ENCODE results near the gene CCNI.
"Not testable (repeated sequence)": the region's sequence is repeated elsewhere in the genome, so short reads cannot be mapped to it uniquely, and the experiment has no call there.

CCNI gene, protein sequence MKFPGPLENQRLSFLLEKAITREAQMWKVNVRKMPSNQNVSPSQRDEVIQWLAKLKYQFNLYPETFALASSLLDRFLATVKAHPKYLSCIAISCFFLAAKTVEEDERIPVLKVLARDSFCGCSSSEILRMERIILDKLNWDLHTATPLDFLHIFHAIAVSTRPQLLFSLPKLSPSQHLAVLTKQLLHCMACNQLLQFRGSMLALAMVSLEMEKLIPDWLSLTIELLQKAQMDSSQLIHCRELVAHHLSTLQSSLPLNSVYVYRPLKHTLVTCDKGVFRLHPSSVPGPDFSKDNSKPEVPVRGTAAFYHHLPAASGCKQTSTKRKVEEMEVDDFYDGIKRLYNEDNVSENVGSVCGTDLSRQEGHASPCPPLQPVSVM

DNA sequence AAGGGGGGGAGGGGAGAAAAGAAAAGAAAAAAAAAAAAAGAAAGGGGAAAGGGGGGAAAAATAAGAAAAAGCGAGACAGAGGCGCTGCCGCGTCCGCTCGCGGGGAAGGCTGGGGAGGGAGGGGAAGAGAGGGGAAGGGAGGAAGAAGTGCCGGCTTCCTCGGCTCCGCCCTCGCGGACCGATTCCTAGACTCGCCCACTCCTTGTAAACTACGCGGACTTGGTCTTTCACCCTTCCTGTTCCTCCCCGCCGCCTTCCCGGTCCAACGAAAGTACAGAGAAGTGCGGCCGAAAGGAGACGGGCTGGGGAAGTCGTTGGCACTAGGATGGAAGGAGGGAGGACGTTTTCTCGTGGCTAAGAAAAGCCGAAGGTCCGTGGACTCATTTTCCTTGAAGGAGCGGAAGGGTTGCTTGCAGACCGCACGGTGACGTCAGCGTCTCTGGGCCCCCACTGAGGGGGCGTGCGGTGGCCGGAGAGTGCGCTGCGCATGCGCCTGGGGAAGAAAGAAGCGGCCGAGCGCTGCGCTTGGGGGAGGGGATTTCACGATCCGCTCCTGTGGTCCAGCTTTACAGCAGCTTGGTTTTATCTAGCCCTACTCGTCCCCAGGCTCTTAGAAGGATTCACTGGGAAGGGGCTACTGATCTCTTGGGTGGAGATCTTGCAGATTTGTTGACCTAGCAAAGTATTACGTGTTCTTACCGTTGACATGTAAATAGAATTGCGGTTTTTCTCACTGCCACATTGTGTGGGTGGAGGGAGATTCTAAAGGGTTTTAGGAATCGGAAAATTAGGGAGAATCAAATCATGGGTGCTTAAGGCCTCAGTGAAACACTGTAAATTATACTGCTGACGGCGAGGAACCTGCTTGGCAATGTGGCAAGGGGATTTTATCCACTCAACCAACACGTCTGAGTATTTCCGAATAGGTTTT, at the start of gene CCNI:
Gene CCNI (minus strand): TSS at position 121 of the 931 bp plus-strand sequence. CDS start 9,627 bp downstream, outside the sequence.
- peak; percentile 96 for DNase-seq (ENCODE audit: low read depth)

DNA sequence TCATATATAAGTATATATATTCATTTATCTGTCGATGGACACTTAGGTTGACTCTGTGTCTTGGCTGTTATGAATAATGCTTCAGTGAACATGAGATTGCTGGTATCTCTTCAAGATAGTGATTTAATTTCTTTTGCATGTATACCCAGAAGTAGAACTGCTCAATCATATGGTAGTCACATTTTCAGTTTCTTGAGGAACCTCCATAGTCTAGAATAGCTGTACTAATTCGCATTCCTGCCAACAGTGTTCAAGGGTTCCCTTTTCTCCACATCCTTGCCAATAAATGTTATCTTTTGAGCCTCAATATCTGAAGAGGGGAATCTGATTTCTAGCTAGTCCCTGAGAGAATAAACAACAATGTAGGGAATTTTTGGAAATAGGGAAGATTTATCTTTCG, 48.8 kb upstream of the CCNI start:
- DNase-seq (ENCODE audit: low read depth) = no peak

DNA sequence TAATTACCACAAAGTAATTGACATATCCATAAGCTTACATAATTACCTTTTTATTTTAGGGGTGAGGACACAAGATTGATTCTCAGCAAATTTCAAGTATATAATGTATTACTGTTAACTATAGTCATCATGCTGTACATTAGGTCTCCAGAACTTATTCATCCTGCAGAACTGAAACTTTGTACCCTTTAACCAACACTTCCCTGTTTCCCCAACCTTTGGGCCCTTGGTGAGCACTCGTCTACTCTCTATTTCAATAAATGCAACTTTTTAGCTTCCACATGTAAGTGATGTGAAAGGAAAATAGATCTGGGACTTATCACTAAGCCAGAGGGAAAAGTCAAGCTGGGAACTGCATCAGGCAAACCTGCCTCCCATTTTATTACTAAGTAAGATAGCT, 47.6 kb upstream of the CCNI start:
- no peak for DNase-seq (ENCODE audit: low read depth)

DNA sequence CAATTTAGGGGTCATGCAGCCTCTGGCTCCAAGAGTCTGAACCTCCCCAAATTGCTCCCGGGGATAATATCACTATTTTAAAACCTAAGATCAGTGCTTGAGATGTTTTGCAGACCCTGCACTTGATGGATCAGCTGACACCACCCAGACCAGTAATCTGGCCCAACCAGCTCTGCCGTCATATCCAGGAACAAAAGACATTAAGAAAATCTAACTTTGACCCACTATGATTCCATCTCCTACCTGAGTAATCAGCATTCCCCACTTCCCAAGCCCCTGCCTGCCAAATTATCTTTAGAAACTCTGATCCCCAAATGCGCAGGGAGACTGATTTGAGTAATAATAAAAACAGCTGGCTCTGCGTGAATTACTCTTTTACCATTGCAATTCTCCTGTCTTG, 46.9 kb upstream of the CCNI start:
- no peak for DNase-seq (ENCODE audit: low read depth)

DNA sequence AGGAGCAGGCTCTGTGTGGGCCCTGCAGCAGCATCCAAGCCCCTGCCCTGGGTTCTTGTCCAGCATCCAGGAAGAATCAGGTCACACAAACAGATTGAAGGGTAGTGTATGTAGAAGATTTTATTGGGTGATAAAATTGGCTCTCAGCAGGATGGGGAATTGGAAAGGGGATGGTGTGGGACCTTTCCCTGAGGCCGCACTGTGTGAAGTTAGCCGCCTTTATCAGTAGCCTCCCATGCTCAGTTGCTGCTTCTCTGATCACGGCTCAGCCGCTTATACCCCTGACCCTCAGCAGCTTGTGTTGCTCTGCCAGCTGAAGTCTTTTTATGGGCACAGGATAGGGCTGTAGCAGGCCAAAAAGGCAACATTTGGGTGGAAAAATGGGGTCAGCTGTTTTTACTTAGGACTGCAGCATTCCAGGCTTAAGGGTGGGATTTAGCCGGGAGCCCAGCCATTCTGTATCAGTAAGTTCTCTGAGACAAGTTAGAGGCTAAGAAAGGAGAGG, 46.0 kb upstream of the CCNI start:
- no peak for DNase-seq (ENCODE audit: low read depth)

DNA sequence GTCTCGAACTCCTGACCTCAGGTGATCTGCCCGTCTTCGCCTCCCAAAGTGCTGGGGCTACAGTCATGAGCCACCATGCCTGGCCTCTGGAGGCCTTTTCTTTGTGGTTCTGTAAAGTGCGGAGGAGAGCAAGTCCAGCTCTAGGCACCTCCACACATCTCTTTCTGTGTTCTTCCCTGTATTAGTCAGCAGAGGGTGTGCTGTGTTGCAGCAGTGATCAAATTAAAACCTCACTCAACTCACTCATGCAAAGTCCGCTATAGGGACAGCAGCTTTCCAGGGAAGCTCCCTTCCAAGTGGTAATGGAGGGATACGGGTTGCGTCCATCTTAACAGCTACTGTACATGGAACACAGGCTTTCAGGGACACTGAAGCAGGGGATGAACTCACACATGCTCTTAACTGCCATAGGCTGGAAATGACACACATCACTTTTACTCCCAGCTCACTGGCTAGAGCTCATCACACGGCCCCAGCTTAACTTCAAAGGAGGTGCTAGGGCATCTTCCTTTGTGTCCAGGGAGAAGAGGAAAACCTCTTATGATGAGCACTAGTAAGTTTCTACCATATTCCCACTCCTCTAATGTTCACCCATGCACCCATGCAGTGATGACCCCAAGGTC, 45.2 kb upstream of the CCNI start:
- no peak for DNase-seq (ENCODE audit: low read depth)

DNA sequence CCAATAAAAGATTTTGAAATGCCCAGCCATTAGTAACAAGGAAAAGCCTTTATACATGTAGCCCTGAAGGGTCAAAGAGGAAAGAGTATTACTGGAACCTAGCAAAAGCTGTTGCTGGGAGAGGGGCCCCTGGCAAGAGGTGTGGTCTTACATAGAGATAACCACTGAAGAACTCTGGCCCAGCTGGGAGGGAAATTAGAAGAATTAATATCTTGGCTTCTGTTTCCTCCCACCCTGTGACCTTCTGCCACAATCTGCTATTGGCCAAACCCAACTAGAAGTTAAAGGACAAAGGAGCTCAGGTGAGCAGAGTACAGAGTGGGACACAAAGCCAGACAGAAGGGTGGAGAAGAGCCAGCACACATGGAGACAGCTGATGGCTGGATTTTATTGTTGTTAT, 41.9 kb upstream of the CCNI start:
- DNase-seq (ENCODE audit: low read depth) = no peak

DNA sequence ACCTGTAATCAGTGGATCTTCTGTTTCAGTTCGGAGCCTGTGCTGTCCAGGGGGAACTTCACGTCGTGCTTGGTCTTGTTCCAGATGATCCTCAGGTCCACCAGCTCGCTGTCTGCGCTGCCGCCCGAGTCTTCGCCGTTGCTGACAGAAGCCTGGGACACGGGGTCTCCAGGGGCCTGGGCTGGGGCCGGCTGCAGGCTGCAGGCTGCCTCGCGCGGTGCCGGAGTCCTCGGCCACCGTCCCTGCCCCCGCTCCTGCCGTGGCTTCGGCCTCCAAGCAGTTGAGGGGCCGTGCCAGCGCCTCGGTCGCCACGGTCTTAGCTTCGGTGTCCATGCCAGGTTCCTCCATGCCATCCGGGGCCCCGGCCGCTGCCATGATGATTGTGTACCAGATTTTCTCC, 37.3 kb upstream of the CCNI start:
- no peak for DNase-seq (ENCODE audit: low read depth)

DNA sequence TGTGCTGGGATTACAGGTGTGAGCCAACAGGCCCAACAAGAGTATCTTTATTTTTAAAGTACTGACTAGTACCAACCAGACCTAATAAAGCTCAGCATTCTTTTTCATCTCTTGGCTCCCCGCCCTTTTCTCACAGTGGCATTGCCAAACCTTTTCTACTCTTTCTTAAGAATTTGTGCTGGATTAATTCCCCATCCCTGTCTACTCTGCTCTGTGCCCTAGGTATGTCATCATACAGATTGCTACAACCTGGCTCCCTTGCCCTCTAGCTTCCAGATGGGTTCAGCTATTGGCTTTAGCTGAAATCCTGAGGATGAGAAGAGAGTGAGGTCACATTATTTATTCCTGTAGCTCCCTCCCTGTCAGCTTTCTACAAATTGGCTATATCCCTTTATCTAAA, 34.9 kb upstream of the CCNI start:
- no peak for DNase-seq (ENCODE audit: low read depth)

DNA sequence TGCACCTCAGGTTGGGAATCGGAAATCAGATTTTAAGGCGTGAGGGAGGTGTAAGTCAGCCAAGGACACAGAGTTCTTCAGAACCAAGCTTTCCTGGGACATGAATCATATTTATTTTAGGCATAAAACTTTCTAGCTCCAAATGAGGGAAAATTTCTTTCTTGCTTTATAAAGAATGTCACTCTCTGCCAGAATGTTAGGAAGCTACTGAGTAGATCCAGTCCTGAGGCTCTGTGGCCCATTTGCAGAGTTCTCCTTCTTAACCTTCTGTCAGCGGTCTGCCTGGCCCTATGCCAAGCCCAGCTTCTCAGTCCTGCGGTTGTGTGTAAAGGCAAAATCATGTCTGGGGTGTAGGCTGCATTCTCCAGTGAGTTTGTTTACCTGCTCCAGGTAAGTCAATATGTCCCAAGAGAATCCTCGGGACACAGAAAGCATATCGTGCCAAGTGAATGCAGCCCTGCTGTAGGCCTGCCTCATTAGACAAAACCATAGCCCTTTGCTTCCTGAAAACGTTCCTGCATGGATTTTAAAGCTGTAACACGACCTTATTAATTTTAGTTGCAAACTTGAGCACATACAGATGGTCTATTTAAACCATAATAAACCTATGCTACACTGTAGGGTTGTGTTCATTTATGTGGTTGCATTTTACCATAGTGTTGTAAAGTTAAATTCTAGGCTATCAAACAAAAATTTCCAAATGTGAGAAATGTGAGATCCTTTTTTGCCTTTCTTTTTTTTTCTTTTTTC, 29.2 kb upstream of the CCNI start:
- peak; percentile 36 for DNase-seq (ENCODE audit: low read depth)

DNA sequence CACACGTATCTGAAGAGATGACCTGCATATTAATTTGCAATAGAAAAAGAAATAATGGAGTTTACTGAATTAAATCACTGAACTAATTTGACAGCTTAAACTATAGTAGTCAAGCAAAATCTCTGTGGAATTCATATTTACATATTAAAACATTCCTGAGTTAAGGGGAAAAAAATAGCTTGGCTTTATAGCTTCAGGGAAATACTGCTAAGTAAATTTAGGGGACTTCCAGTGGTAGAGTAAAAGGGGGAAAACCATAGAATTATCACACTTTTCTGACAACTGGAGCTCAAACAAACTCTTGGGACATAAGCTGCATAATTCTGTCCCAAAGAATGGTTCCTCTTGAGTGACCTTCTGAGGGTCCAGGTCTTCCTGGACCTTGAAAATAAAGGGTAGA, 28.6 kb upstream of the CCNI start:
- DNase-seq (ENCODE audit: low read depth) = no peak

DNA sequence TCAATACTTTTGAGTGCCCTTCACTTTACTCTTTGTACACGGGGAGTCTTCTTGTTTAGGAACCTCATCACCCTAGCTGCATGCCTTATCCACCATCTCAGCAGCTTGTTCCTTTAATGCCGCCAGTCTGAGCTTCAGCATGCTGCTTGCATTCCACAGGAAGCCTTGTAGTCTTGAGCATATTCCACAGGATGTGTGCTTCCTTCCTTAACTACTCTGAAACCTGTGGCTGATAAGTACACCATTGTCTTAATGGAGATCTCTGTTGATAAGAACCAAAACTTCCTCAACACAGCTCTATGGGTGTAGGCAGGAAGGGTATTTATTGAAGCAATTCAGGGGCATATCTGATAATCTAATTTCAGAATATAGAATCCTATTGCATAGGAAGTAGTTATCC, 24.4 kb upstream of the CCNI start:
- DNase-seq (ENCODE audit: low read depth) = peak; percentile 21

DNA sequence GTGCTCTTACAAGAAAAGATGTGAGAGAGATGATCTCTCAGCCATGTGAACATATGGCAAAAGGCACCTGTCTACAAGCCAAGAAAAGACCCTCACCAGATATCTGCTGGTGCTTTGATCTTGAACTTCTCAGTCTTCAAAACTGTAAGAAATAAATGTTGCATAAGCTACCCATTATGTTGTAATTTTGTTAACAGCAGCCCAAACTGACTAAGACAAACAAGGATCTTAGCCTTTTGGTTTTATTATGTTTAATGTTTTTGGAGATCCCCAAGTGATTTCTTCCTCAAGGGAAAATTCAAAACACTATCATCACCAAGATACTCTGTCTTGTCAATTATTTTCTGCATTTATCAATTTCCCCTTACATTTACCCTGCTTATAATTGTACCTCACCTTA, 21.8 kb upstream of the CCNI start:
- DNase-seq (ENCODE audit: low read depth) = no peak

DNA sequence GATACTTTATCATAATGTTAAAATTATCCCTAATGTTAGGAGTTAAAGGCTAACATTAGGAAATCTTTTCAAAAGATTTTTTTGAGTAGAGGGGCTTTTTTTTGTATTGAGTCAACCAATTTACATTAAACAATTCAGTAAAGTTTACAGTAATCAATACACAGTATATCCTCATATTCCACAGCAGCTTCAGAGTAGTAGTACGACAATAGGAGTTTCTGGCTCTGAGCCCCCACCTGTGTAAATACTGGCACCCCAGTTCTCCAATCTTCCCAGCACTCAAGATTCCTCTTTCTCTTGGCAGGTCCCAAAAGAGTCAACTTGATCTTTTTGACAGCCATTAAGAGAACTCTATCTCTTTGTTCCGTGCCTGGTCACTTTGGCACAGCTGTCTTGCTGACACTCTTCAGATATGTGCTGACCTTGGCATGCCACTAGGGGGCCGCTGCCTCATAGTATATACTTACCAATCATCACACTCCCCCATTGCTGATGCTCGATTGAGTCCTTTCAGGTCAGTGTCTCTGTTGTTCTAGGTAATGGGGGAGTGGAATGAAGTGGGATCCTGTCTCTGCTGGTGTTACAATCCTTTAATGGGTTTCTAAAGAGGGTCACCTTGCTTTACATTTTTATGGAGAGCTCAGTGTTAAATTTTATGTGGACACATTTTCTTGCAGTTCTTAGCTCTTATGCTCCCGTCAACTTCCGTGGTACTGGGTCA, 19.5 kb upstream of the CCNI start:
- DNase-seq (ENCODE audit: low read depth) = peak; percentile 71

DNA sequence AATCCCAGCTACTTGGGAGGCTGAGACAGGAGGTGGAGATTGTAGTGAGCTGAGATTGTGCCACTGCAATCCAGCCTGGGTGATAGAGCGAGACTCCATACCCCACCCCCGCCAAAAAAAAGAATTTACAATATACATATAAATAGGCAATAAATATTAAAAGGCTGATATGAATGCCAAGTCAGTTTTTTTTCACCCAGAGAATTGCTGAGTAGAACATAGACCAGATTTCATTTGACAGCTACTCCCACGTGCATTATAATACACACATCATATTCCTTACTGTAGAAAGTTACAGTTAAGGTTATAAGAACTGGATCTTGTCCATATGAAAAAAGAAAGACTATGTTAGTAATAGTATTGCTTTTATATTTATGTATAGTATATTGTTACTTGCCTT, 18.7 kb upstream of the CCNI start:
- DNase-seq (ENCODE audit: low read depth) = no peak

DNA sequence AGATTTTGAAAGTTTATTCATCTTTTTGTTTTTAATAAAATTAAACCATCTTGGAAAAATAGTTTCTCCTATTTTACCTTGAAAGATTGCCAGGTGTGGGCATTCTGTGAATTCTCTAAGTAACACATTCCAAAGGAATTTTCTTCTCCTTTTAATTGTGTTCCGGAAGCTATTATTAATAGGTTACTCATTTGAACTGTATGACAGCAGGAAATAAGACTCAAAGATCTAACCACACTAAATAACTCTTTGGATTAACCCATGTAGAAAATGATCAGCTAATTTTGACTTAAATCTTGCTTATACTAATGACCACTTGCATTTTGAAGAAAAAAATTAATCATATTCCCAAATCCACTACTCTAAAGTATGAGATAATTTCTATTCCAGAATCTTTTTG, 17.6 kb upstream of the CCNI start:
- DNase-seq (ENCODE audit: low read depth) = peak; percentile 48

DNA sequence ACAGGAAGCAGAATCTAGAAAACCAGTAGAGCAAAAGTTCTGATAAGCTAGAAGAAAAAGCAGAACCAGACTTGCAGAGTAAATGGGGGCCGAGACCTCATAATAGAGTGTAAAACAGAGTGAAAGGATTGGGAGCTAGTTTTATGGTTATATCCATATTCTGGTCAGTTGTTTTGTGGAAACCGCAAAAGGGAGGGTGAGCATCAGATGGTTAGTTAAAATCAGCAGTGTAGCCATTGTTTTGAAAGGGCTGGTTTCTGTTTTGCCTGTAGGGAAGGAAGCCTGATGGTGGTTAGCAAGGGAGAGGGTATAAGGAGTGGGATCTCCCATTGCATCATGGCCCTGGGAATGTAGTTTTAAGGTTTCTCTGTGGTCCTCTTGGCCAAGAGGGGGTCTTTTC, 17.2 kb upstream of the CCNI start:
- peak; percentile 57 for DNase-seq (ENCODE audit: low read depth)

DNA sequence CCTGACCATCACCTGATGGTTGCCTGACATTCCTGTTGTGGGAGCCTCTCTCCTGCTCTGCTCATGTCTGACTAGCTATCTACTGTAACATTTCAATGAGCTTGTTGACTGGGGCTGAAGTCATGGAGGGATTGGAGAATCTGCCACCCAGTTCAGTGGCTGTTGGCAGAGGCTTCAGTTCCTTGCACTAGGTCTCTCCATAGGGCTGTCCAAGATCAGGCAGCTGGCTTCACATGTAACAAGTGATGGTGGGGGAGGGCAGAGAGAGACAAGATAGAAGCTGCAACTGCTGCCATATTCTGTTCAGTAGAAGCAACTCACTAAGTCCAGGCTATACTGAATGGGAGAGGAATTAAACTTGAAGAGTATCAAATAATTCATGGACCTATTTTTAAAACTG, 14.1 kb upstream of the CCNI start:
- no peak for DNase-seq (ENCODE audit: low read depth)

DNA sequence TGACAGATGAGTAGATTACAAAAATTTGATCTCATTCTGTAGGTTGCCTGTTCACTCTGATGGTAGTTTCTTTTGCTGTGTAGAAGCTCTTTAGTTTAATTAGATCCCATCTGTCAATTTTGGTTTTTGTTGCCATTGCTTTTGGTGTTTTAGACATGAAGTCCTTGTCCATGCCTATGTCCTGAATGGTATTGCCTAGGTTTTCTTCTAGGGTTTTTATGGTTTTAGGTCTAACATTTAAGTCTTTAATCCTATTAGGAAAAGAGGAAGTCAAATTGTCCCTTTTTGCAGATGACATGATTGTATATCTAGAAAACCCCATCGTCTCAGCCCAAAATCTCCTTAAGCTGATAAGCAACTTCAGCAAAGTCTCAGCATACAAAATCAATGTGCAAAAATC, 11.2 kb upstream of the CCNI start:
- DNase-seq (ENCODE audit: low read depth) = not testable (repeated sequence)

DNA sequence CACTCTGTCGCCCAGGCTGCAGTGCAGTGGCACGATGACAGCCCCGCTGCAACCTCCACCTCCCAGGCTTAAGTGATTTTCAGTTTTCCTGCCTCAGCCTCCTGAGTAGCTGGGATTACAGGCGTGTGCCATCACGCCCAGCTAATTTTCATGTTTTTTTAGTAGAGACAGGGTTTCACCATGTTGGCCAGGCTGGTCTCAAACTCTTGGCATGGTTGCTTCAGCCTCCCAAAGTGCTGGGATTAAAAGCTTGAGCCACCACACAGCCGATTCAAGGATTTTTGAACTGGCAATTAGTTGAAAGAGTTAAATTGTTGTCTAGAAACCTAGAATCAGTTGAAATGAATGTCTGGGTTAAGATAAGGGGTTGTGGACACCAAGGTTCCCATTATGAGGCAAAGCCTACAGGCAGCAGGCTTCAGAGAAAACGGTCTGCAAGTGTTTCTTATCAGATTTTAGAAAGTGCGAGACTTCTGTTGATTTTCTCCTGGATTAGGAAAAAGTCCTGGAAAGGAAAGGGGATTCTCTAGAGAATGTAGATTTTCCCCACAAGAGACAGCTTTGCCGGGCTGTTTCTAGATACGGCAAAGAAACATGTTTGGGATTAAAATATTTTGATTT, 8.3 kb upstream of the CCNI start:
- no peak for DNase-seq (ENCODE audit: low read depth)
